ENCODE results near the gene CISTR. TPM values are rescaled to one million over a fixed set of nuclear protein-coding genes. Genes with fewer than 3 reads are reported as not detected.

The CISTR gene
- total and polyA plus RNA-seq, 4 donors = 0.79 to 1.2 (median 1.1) TPM; not detected in 1

DNA sequence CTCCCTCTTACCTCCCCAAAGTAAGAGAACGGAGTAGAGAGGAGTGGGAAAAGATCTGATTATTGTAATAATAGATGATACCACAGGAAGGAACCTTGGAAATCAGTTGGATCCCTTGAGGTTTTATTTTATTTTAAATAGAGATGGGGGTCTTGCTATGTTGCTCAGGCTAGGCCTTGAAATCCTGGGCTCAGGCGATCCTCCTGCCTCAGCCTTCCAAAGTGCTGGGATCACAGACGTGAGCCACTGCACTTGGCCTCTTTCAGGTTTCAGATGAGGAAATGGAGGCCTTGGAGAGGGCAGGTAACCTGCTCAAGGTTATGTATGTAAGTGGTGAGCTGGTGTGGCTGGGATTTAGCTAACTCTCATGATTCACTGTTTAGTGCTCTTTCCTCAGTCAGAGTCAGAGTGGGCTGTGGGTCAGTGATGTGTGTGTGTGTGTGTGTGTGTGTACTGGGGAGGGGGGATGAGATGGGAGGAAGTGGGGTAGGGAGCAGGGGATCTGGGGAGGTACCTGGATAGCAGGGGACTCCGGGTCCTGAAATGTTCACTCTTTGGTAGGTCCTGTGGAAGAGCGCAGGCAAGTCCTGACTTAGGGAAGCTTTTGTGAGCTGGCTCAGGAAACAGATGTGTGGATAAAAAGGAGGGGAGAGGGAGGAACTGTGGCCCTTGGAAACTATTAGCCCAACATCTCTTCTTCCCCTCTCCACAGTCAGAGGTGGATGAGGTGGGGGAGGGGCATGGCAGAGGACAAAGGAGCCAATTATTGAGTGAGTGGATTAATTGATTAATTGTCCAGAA is 4.7 kb upstream of the CISTR start:
- no peak overlapping the region for H3K4me3 ChIP-seq (ENCODE audit: low read depth, low read length)
- H3K27me3 ChIP-seq (ENCODE audit: control insufficient read depth, insufficient read depth, low read length) = peaks cover 60% of the 10 kb centered on the region
- no peaks in the 10 kb centered on the region for H3K9me3 ChIP-seq (ENCODE audit: control insufficient read depth, insufficient read depth, low read length)
- no peak for DNase-seq (ENCODE audit: low read depth in 4 of 6, low spot score in 6 of 6)
- peaks cover 44% of the 10 kb centered on the region for H3K4me1 ChIP-seq (ENCODE audit: control insufficient read depth, insufficient read depth, low read length)
- no peak overlapping the region for H3K27ac ChIP-seq (ENCODE audit: low read depth, low read length)
- no peaks in the 10 kb centered on the region for H3K36me3 ChIP-seq (ENCODE audit: control insufficient read depth, insufficient read depth, low read length)
- WGBS (ENCODE audit: insufficient coverage) = 81% methylated on average over 4 of the region's 5 CpGs

- H3K27me3 ChIP-seq (ENCODE audit: control insufficient read depth, insufficient read depth, low read length) = peaks cover 63% of the 10 kb centered on the region
- 57% methylated on average over 1 of the region's 3 CpGs for WGBS (ENCODE audit: insufficient coverage)
- no peak overlapping the region for H3K27ac ChIP-seq (ENCODE audit: low read depth, low read length)
- H3K4me1 ChIP-seq (ENCODE audit: control insufficient read depth, insufficient read depth, low read length) = peaks cover 50% of the 10 kb centered on the region
- H3K9me3 ChIP-seq (ENCODE audit: control insufficient read depth, insufficient read depth, low read length) = no peaks in the 10 kb centered on the region
- H3K4me3 ChIP-seq (ENCODE audit: low read depth, low read length) = no peak overlapping the region
- H3K36me3 ChIP-seq (ENCODE audit: control insufficient read depth, insufficient read depth, low read length) = no peaks in the 10 kb centered on the region
- DNase-seq (ENCODE audit: low read depth in 4 of 6, low spot score in 6 of 6) = no peak
Measured at GRCh38 chr12:53755893-53756292, 4.1 kb upstream of the CISTR start.

DNA sequence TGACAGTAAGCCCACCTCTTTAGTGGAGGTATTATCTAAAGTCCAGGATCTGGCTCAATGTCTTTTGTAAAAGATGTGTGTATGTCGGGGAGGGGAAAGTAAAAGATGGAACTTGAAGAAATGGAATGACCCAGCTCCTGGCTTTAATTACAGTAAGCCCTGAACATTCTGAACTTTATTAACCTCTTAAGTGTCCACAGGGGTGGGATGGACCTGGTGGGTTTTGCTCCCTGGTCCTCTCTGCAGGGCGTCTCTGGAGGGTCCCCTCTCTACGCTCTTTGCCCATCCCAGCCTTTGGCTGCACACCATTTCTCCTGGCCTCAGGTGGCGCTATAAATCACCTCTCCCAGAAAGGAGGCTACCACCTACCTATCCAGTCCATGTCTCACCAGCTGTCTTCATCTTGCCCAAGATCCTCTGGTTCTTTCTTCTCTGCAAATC is 3.7 kb upstream of the CISTR start:
- no peak for DNase-seq (ENCODE audit: low read depth in 4 of 6, low spot score in 6 of 6)
- Histone ChIP-seq H3K27me3 (ENCODE audit: control insufficient read depth, insufficient read depth, low read length) (peaks cover 67% of the 10 kb centered on the region), H3K4me3 (ENCODE audit: low read depth, low read length) (no peak overlapping the region), H3K36me3 (ENCODE audit: control insufficient read depth, insufficient read depth, low read length) (no peaks in the 10 kb centered on the region), H3K27ac (ENCODE audit: low read depth, low read length) (no peak overlapping the region), H3K9me3 (ENCODE audit: control insufficient read depth, insufficient read depth, low read length) (no peaks in the 10 kb centered on the region), H3K4me1 (ENCODE audit: control insufficient read depth, insufficient read depth, low read length) (peaks cover 55% of the 10 kb centered on the region)
- WGBS (ENCODE audit: insufficient coverage) = 63% methylated on average over 4 of the region's 4 CpGs

GRCh38 chr12:53754633-53755264 is 3.0 kb upstream of the CISTR start:
- H3K27me3 ChIP-seq (ENCODE audit: control insufficient read depth, insufficient read depth, low read length) = peaks cover 70% of the 10 kb centered on the region
- WGBS (ENCODE audit: insufficient coverage) = 38% methylated on average over 1 of the region's 4 CpGs
- peaks cover 62% of the 10 kb centered on the region for H3K4me1 ChIP-seq (ENCODE audit: control insufficient read depth, insufficient read depth, low read length)
- H3K36me3 ChIP-seq (ENCODE audit: control insufficient read depth, insufficient read depth, low read length) = no peaks in the 10 kb centered on the region
- no peak overlapping the region for H3K27ac ChIP-seq (ENCODE audit: low read depth, low read length)
- H3K9me3 ChIP-seq (ENCODE audit: control insufficient read depth, insufficient read depth, low read length) = no peaks in the 10 kb centered on the region
- H3K4me3 ChIP-seq (ENCODE audit: low read depth, low read length) = no peak overlapping the region
- DNase-seq (ENCODE audit: low read depth in 4 of 6, low spot score in 6 of 6) = peak in 1 of 6 donors; percentile 77

- 60% methylated on average over 1 of the region's 7 CpGs for WGBS (ENCODE audit: insufficient coverage)
Measured at GRCh38 chr12:53754188-53754585, 2.4 kb upstream of the CISTR start.

GRCh38 chr12:53752621-53753020 is 842 bp upstream of the CISTR start:
- no peak overlapping the region for H3K4me3 ChIP-seq (ENCODE audit: low read depth, low read length)
- DNase-seq (ENCODE audit: low read depth in 4 of 6, low spot score in 6 of 6) = peak in 1 of 6 donors; percentile 71
- H3K9me3 ChIP-seq (ENCODE audit: control insufficient read depth, insufficient read depth, low read length) = no peaks in the 10 kb centered on the region
- H3K27me3 ChIP-seq (ENCODE audit: control insufficient read depth, insufficient read depth, low read length) = peaks cover 71% of the 10 kb centered on the region
- 27% methylated on average over 3 of the region's 3 CpGs for WGBS (ENCODE audit: insufficient coverage)
- H3K4me1 ChIP-seq (ENCODE audit: control insufficient read depth, insufficient read depth, low read length) = peaks cover 70% of the 10 kb centered on the region
- H3K36me3 ChIP-seq (ENCODE audit: control insufficient read depth, insufficient read depth, low read length) = no peaks in the 10 kb centered on the region
- peak overlapping the region; percentile 76 for H3K27ac ChIP-seq (ENCODE audit: low read depth, low read length)

More at GRCh38 chr12:53754188-53754585, 2.4 kb upstream of the CISTR start:
- Histone ChIP-seq H3K36me3 (ENCODE audit: control insufficient read depth, insufficient read depth, low read length) (no peaks in the 10 kb centered on the region), H3K9me3 (ENCODE audit: control insufficient read depth, insufficient read depth, low read length) (no peaks in the 10 kb centered on the region), H3K4me3 (ENCODE audit: low read depth, low read length) (no peak overlapping the region), H3K4me1 (ENCODE audit: control insufficient read depth, insufficient read depth, low read length) (peaks cover 62% of the 10 kb centered on the region), H3K27me3 (ENCODE audit: control insufficient read depth, insufficient read depth, low read length) (peaks cover 73% of the 10 kb centered on the region), H3K27ac (ENCODE audit: low read depth, low read length) (no peak overlapping the region)
- no peak for DNase-seq (ENCODE audit: low read depth in 4 of 6, low spot score in 6 of 6)

DNA sequence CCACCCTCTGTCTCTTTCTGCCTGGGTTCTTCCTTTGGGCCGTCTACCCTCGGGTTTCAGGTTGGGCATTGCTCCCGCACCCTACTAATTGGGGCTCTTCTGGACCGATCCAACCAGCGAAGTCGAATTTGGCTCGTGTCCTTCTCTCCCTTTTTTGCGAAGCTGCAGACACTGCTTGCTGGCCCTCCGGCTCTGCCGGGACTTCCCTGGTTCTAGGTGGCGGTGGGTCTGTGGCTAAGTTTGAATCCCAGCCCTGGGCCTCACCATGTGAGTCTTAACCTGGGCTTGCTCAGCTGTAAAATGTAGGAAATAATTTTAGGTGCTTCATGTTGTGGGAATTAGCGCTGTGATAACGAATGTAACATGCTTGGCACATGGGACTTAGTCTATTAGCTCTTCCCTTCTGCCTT is 418 bp upstream of the CISTR start:
- peak overlapping the region; percentile 48 for H3K4me3 ChIP-seq (ENCODE audit: low read depth, low read length)
- peak overlapping the region; percentile 76 for H3K27ac ChIP-seq (ENCODE audit: low read depth, low read length)
- WGBS (ENCODE audit: insufficient coverage) = 8% methylated on average over 7 of the region's 13 CpGs
- no peaks in the 10 kb centered on the region for H3K9me3 ChIP-seq (ENCODE audit: control insufficient read depth, insufficient read depth, low read length)
- peaks cover 71% of the 10 kb centered on the region for H3K27me3 ChIP-seq (ENCODE audit: control insufficient read depth, insufficient read depth, low read length)
- no peak for DNase-seq (ENCODE audit: low read depth in 4 of 6, low spot score in 6 of 6)
- peaks cover 70% of the 10 kb centered on the region for H3K4me1 ChIP-seq (ENCODE audit: control insufficient read depth, insufficient read depth, low read length)
- H3K36me3 ChIP-seq (ENCODE audit: control insufficient read depth, insufficient read depth, low read length) = no peaks in the 10 kb centered on the region

DNA sequence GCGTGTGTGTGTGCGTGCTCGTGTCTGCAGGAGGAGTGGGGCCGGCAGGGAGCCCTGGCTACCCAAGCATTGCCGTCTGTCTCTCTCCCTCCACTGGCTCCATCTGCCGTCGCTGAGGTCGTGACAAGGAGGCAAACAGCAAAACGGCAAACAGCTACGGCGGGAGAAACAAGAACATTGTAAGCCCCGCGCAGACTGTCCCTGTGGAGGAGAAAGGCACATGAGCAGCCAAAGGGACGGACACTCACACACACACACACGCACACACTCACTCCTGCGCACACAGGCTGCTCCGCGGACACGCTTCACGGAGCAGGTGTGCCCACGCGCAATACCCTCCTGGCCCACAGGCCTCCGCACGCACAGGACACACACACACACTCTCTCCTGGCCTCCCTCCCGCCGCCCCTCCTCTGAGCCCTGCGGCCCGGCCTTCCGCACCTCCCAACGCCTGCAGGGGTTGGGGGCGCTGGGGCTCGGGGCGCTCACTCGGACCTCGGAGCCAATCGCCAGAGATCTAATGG is 905 bp downstream of the CISTR start:
- under 1% methylated on average over 21 of the region's 36 CpGs for WGBS (ENCODE audit: insufficient coverage)
- peak overlapping the region; percentile 48 for H3K4me3 ChIP-seq (ENCODE audit: low read depth, low read length)
- H3K36me3 ChIP-seq (ENCODE audit: control insufficient read depth, insufficient read depth, low read length) = no peaks in the 10 kb centered on the region
- DNase-seq (ENCODE audit: low read depth in 4 of 6, low spot score in 6 of 6) = peak in 2 of 6 donors; percentile 87 to 92
- H3K4me1 ChIP-seq (ENCODE audit: control insufficient read depth, insufficient read depth, low read length) = peaks cover 69% of the 10 kb centered on the region
- H3K27ac ChIP-seq (ENCODE audit: low read depth, low read length) = peak overlapping the region; percentile 76
- H3K9me3 ChIP-seq (ENCODE audit: control insufficient read depth, insufficient read depth, low read length) = no peaks in the 10 kb centered on the region
- peaks cover 73% of the 10 kb centered on the region for H3K27me3 ChIP-seq (ENCODE audit: control insufficient read depth, insufficient read depth, low read length)

- 26% methylated on average over 9 of the region's 10 CpGs for WGBS (ENCODE audit: insufficient coverage)
- Histone ChIP-seq H3K9me3 (ENCODE audit: control insufficient read depth, insufficient read depth, low read length) (no peaks in the 10 kb centered on the region), H3K27me3 (ENCODE audit: control insufficient read depth, insufficient read depth, low read length) (peaks cover 67% of the 10 kb centered on the region), H3K27ac (ENCODE audit: low read depth, low read length) (peak overlapping the region; percentile 76), H3K4me3 (ENCODE audit: low read depth, low read length) (no peak overlapping the region), H3K36me3 (ENCODE audit: control insufficient read depth, insufficient read depth, low read length) (no peaks in the 10 kb centered on the region), H3K4me1 (ENCODE audit: control insufficient read depth, insufficient read depth, low read length) (peaks cover 65% of the 10 kb centered on the region)
- no peak for DNase-seq (ENCODE audit: low read depth in 4 of 6, low spot score in 6 of 6)
Measured at GRCh38 chr12:53749986-53750811, 1.6 kb downstream of the CISTR start.
